Measurements from ENCODE around the gene EFHC1.

- TF ChIP-seq POLR2A (IDR thresholded peaks at IDR 0.05): no peak
- TF ChIP-seq, protein P1, sequence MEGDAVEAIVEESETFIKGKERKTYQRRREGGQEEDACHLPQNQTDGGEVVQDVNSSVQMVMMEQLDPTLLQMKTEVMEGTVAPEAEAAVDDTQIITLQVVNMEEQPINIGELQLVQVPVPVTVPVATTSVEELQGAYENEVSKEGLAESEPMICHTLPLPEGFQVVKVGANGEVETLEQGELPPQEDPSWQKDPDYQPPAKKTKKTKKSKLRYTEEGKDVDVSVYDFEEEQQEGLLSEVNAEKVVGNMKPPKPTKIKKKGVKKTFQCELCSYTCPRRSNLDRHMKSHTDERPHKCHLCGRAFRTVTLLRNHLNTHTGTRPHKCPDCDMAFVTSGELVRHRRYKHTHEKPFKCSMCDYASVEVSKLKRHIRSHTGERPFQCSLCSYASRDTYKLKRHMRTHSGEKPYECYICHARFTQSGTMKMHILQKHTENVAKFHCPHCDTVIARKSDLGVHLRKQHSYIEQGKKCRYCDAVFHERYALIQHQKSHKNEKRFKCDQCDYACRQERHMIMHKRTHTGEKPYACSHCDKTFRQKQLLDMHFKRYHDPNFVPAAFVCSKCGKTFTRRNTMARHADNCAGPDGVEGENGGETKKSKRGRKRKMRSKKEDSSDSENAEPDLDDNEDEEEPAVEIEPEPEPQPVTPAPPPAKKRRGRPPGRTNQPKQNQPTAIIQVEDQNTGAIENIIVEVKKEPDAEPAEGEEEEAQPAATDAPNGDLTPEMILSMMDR (IDR thresholded peaks at IDR 0.05): peak; percentile 82 to 89 (median 88)
Observed at GRCh38 chr6:52416629-52417151, 3.5 kb upstream of the EFHC1 start.
